IMR-90 (cell line): ENCODE data around the gene RRP8. TPM values are rescaled to one million over a fixed set of nuclear protein-coding genes. Genes with fewer than 3 reads are reported as not detected.

Experiments used
- ATAC-seq: fragments of 200-7000 bp; cut with Tn5 transposase; 2 replicates; pipeline ENCODE4 v1.9.1; 2020; ENCODE audit warnings: low read depth, mild to moderate bottlenecking, moderate library complexity
- BruUV-seq: library from RNA; stranded (reverse); fragments of 400-500 nt; replicated peaks from 2 replicates; lab custom pipeline; 2021; lab: Mats Ljungman, UMichigan
- CTCF ChIA-PET: fragments of 300-600 bp; formaldehyde crosslinking; extraction: SDS; loops from one replicate; lab custom pipeline; 2021; ENCODE audit warnings: antibody characterized with exemption; lab: Yijun Ruan, JAX
- POLR2A ChIA-PET: fragments of 300-600 bp; sonication (Branson Sonifier 250); formaldehyde crosslinking; loops from one replicate; lab custom pipeline; 2022; ENCODE audit warnings: antibody characterized with exemption; ENCODE audit not compliant: unreplicated experiment; lab: Charles Lee
- DNase-seq: peaks from one replicate; pipeline ENCODE4 v3.0.0; 2013
- H2AFZ ChIP-seq: replicated peaks from 2 replicates; pipeline ENCODE3; 2013; ENCODE audit warnings: low read length, mild to moderate bottlenecking; ENCODE audit not compliant: poor library complexity
- H2AK5ac ChIP-seq: 2 replicates; pipeline ENCODE4 v1.6.1; 2013; ENCODE audit warnings: low read depth, low read length, inconsistent platforms
- H2AK9ac ChIP-seq: replicated peaks from 2 replicates; pipeline ENCODE3; 2013; ENCODE audit warnings: mild to moderate bottlenecking, low read depth, low read length, moderate library complexity; ENCODE audit not compliant: poor library complexity
- H2BK120ac ChIP-seq: 2 replicates; pipeline ENCODE4 v1.6.1; 2013; ENCODE audit warnings: low read depth, low read length, inconsistent platforms
- H2BK15ac ChIP-seq: 3 replicates; pipeline ENCODE4 v1.6.1; 2013; ENCODE audit warnings: low read depth, low read length, inconsistent platforms
- H2BK20ac ChIP-seq: 2 replicates; pipeline ENCODE4 v1.6.1; 2013; ENCODE audit warnings: low read depth, mild to moderate bottlenecking, inconsistent platforms, low read length, moderate library complexity
- H2BK5ac ChIP-seq: 2 replicates; pipeline ENCODE4 v1.6.1; 2013; ENCODE audit warnings: mild to moderate bottlenecking, low read depth, low read length, inconsistent platforms; ENCODE audit not compliant: poor library complexity, severe bottlenecking
- H3K14ac ChIP-seq: replicated peaks from 2 replicates; pipeline ENCODE4 v1.6.1; 2013; ENCODE audit warnings: low read depth, low read length, inconsistent platforms
- H3K18ac ChIP-seq: 2 replicates; pipeline ENCODE4 v1.6.1; 2013; ENCODE audit warnings: low read depth, low read length, control low read depth
- H3K23ac ChIP-seq: 2 replicates; pipeline ENCODE4 v1.6.1; 2013; ENCODE audit warnings: low read depth, low read length, inconsistent platforms
- H3K27ac ChIP-seq: 2 replicates; pipeline ENCODE4 v1.5.1; 2013; ENCODE audit warnings: mild to moderate bottlenecking, control low read depth, low read length; ENCODE audit not compliant: insufficient read depth
- H3K27me3 ChIP-seq: 2 replicates; pipeline ENCODE4 v1.6.1; 2013; ENCODE audit warnings: low read length; ENCODE audit not compliant: control insufficient read depth, insufficient read depth
- H3K36me3 ChIP-seq: 2 replicates; pipeline ENCODE4 v1.6.1; 2013; ENCODE audit warnings: low read length, mixed read lengths; ENCODE audit not compliant: control insufficient read depth, insufficient read depth
- H3K4ac ChIP-seq: 2 replicates; pipeline ENCODE4 v1.6.1; 2013; ENCODE audit warnings: low read depth, low read length, inconsistent platforms
- H3K4me1 ChIP-seq: 2 replicates; pipeline ENCODE4 v1.6.1; 2013; ENCODE audit warnings: low read length, mixed read lengths; ENCODE audit not compliant: control insufficient read depth, insufficient read depth
- H3K4me2 ChIP-seq: 2 replicates; pipeline ENCODE4 v1.6.1; 2013; ENCODE audit warnings: low read depth, mild to moderate bottlenecking, control low read depth, low read length, moderate library complexity
- H3K4me3 ChIP-seq: 2 replicates; pipeline ENCODE4 v1.5.1; 2013; ENCODE audit warnings: low read depth, mild to moderate bottlenecking, control low read depth, low read length, moderate library complexity; ENCODE audit not compliant: insufficient read depth
- H3K56ac ChIP-seq: 2 replicates; pipeline ENCODE4 v1.6.1; 2013; ENCODE audit warnings: low read length, inconsistent platforms; ENCODE audit not compliant: insufficient read depth; ENCODE audit errors: extremely low read depth
- H3K79me1 ChIP-seq, 2 experiments: 2 replicates each; pipeline ENCODE4 v1.6.1; 2013; ENCODE audit warnings: low read length in 2 of 2, inconsistent platforms in 1 of 2, low read depth in 1 of 2
- H3K9ac ChIP-seq: 2 replicates; pipeline ENCODE4 v1.6.1; 2013; ENCODE audit warnings: low read depth, low read length, control low read depth
- H3K9me1 ChIP-seq: 2 replicates; pipeline ENCODE4 v1.6.1; 2013; ENCODE audit warnings: low read length, inconsistent platforms; ENCODE audit not compliant: insufficient read depth
- H3K9me3 ChIP-seq: 2 replicates; pipeline ENCODE4 v1.6.1; 2013; ENCODE audit warnings: low read length; ENCODE audit not compliant: control insufficient read depth, insufficient read depth
- H4K20me1 ChIP-seq: 2 replicates; pipeline ENCODE4 v1.6.1; 2013; ENCODE audit warnings: low read length, inconsistent platforms; ENCODE audit not compliant: insufficient read depth
- H4K5ac ChIP-seq: 2 replicates; pipeline ENCODE4 v1.6.1; 2013; ENCODE audit warnings: mild to moderate bottlenecking, low read depth, low read length, control low read depth
- H4K8ac ChIP-seq, 2 experiments: 2 replicates each; pipeline ENCODE4 v1.6.1; 2013; ENCODE audit warnings: low read depth in 2 of 2, low read length in 2 of 2, control low read depth in 1 of 2, inconsistent platforms in 1 of 2
- H4K91ac ChIP-seq: 2 replicates; pipeline ENCODE4 v1.6.1; 2013; ENCODE audit warnings: low read depth, low read length, inconsistent platforms; ENCODE audit not compliant: insufficient read depth
- BHLHE40 ChIP-seq: fragments of 150-350 bp; IDR thresholded peaks from 2 replicates; pipeline ENCODE4 v1.6.1; 2016; ENCODE audit warnings: mild to moderate bottlenecking, low read depth, low read length
- CHD1 ChIP-seq: IDR thresholded peaks from 2 replicates; pipeline ENCODE4 v1.6.1; 2012; ENCODE audit warnings: low read depth, low read length, improper control_type of control experiment
- ELK1 ChIP-seq: fragments of 150-350 bp; IDR thresholded peaks from 2 replicates; pipeline ENCODE4 v1.6.1; 2016; ENCODE audit warnings: low read depth, mild to moderate bottlenecking, low read length, moderate library complexity, borderline replicate concordance
- MAFK ChIP-seq: IDR thresholded peaks from 2 replicates; pipeline ENCODE4 v1.6.1; 2012; ENCODE audit warnings: low read depth, low read length, improper control_type of control experiment
- NFE2L2 ChIP-seq: fragments of 150-350 bp; IDR thresholded peaks from 2 replicates; pipeline ENCODE4 v1.6.1; 2016; ENCODE audit warnings: low read depth, mild to moderate bottlenecking, low read length
- RAD21 ChIP-seq: IDR thresholded peaks from 2 replicates; pipeline ENCODE4 v1.6.1; 2012; ENCODE audit warnings: low read length, improper control_type of control experiment
- RCOR1 ChIP-seq: IDR thresholded peaks from 2 replicates; pipeline ENCODE4 v1.6.1; 2012; ENCODE audit warnings: mild to moderate bottlenecking, low read length, improper control_type of control experiment; ENCODE audit not compliant: insufficient replicate concordance
- RFX5 ChIP-seq: IDR thresholded peaks from 2 replicates; pipeline ENCODE4 v1.8.0; 2012; ENCODE audit warnings: low read depth, mild to moderate bottlenecking, low read length, moderate library complexity
- SMC3 ChIP-seq: fragments of 150-350 bp; IDR thresholded peaks from 2 replicates; pipeline ENCODE4 v1.6.1; 2016; ENCODE audit warnings: low read depth, mild to moderate bottlenecking, antibody characterized with exemption, low read length, moderate library complexity
- WGBS, 2 experiments: methylation state at CpG; one replicate each; pipeline versions ENCODE4 v1.1.5 to v1.1.7; 2013; ENCODE audit warnings: missing lambda C conversion rate in 2 of 2; ENCODE audit not compliant: insufficient read length in 1 of 2; ENCODE audit errors: extremely low coverage in 2 of 2; 5-methylcytosine and 5-hydroxymethylcytosine counted together
- dilution Hi-C: fragments of 300-500 bp; cut with HindIII; formaldehyde crosslinking; loops from one replicate; pipeline ENCODE4 v1.14.3; 2018; ENCODE audit warnings: low sequenced_read_pairs; ENCODE audit not compliant: unreplicated experiment
- in situ Hi-C: fragments of 300-500 bp; cut with MboI; formaldehyde crosslinking; loops from 3 replicates; pipeline ENCODE4 v1.14.3; 2019; ENCODE audit warnings: low sequenced_read_pairs, inconsistent platforms, mixed read lengths
- intact Hi-C: fragments of 100-400 bp; cut with micrococcal nuclease; formaldehyde crosslinking; loops from 2 replicates; pipeline ENCODE4 v1.10.0; 2022
- polyA plus RNA-seq, 3 experiments: library from polyadenylated mRNA; depleted of rRNA; stranded (reverse); fragments of >200 nt; gene quantifications; 2 replicates each; pipeline ENCODE4 v1.2.3, GENCODE V29; 2012; ENCODE audit warnings: low replicate concordance in 1 of 3
- total RNA-seq: library from RNA; depleted of rRNA; stranded (reverse); fragments of >200 nt; gene quantifications from 2 replicates; pipeline ENCODE4 v1.2.3, GENCODE V29; 2012

RRP8 gene
- total and polyA plus RNA-seq, 2 of the 4 experiments (the other 2 are of a cell fraction): 10.8 to 11.5 TPM

- POLR2A ChIA-PET: no interaction called here
- CTCF ChIA-PET: no interaction called here
- no TSS peak for BruUV-seq
Observed at GRCh38 chr11:6563667-6564066, 39.7 kb downstream of the RRP8 start.

More at GRCh38 chr11:6563667-6564066, 39.7 kb downstream of the RRP8 start:
- Histone ChIP-seq H3K9ac (no peak overlapping the region), H3K56ac (no peak overlapping the region), H3K18ac (no peak overlapping the region), H3K9me3 (no peaks in the 10 kb centered on the region), H2AK5ac (no peak overlapping the region), H3K4me3 (no peak overlapping the region), H3K9me1 (peaks cover 10% of the 10 kb centered on the region), H2AK9ac (no peak overlapping the region), H3K4ac (no peak overlapping the region), H4K91ac (no peak overlapping the region), H3K14ac (no peak overlapping the region), H4K8ac (no peak overlapping the region), H3K79me1 (no peaks in the 10 kb centered on the region), H2BK5ac (no peak overlapping the region), H3K4me2 (no peak overlapping the region), H2BK120ac (no peak overlapping the region), H2AFZ (no peak overlapping the region), H3K36me3 (no peaks in the 10 kb centered on the region), H3K4me1 (peaks cover 5% of the 10 kb centered on the region; the same call in 1 of the 2 replicates), H2BK20ac (no peak overlapping the region), H3K23ac (no peak overlapping the region), H4K5ac (no peak overlapping the region), H3K27ac (no peak overlapping the region), H4K20me1 (no peaks in the 10 kb centered on the region), H2BK15ac (no peak overlapping the region), H3K27me3 (no peaks in the 10 kb centered on the region)
- no peak for DNase-seq
- no peak for ATAC-seq
- dilution Hi-C loops (no loop called here), in situ Hi-C loops (no loop called here), intact Hi-C loops (no loop called here)
- TF ChIP-seq CHD1: no peak
- no peak for TF ChIP-seq MAFK
- TF ChIP-seq NFE2L2: no peak
- TF ChIP-seq RAD21: no peak
- no peak for TF ChIP-seq RCOR1
- TF ChIP-seq RFX5: no peak
- no peak for TF ChIP-seq BHLHE40
- TF ChIP-seq ELK1: no peak
- no peak for TF ChIP-seq SMC3
- 85% methylated on average over 6 of the region's 10 CpGs; no CpG with 5 or more reads in 1 of the 2 experiments for WGBS, 2 experiments
